ENCODE data around the gene FAM228B. TPM values are rescaled to one million over a fixed set of nuclear protein-coding genes. Genes with fewer than 3 reads are reported as not detected.
"Not testable (repeated sequence)": the region's sequence is repeated elsewhere in the genome, so short reads cannot be mapped to it uniquely, and the experiment has no call there.

Gene FAM228B
- total and polyA plus RNA-seq, 9 of the 15 experiments (the other 6 are each of a cell fraction or from before 2014, with no cell fraction given), result 1.1 to 3.7 (median 2.6) TPM

GRCh38 chr2:24093270-24093669 lies 30.0 kb upstream of the FAM228B start:
- CTCF ChIA-PET (ENCODE audit: low intra/inter-chr PET ratio); ATAC-seq; H3K4me2 ChIP-seq (ENCODE audit: insufficient read depth, low read length); H2AFZ ChIP-seq (ENCODE audit: low read depth, low read length); H3K4me3 ChIP-seq; DNase-seq (ENCODE audit: extremely low read depth in 1 of 4, low spot score in 3 of 4); H3K27ac ChIP-seq (ENCODE audit: extremely low read depth, low read depth, low read length); intact Hi-C loops (cut with micrococcal nuclease); H3K79me2 ChIP-seq (ENCODE audit: control insufficient read depth, insufficient read depth, low read length); FAIRE-seq; in situ Hi-C loops (cut with MboI); H3K4me1 ChIP-seq (replicated peaks in 1 of 2; ENCODE audit: control insufficient read depth in 2 of 2, insufficient read depth in 2 of 2, low read length in 2 of 2); H3K9me1 ChIP-seq (ENCODE audit: control insufficient read depth, insufficient read depth, low read length); H3K36me3 ChIP-seq (ENCODE audit: control insufficient read depth, insufficient read depth, low read length); H4K20me1 ChIP-seq (replicated peaks; ENCODE audit: control insufficient read depth, insufficient read depth, low read length); BruUV-seq (replicated peaks); H3K9me3 ChIP-seq (replicated peaks; ENCODE audit: control insufficient read depth, insufficient read depth, low read depth, low read length); POLR2A ChIA-PET; H3K9ac ChIP-seq (ENCODE audit: insufficient read depth in 1 of 2, low read depth in 2 of 2, low read length in 2 of 2); H3K27me3 ChIP-seq (ENCODE audit: control insufficient read depth in 2 of 2, insufficient read depth in 2 of 2, low read length in 2 of 2): not testable (repeated sequence)
- TF ChIP-seq BCOR (IDR thresholded peaks at IDR 0.05) (0 out of 2 replicates have a peak, but pooled peaks have one; percentile 27), ZNF146 (CRISPR knock-in tag; IDR thresholded peaks at IDR 0.05; ENCODE audit: unreplicated experiment) (peak; percentile 83)
- 74% methylated on average over 5 of the region's 5 CpGs for WGBS (ENCODE audit: insufficient coverage, low coverage, missing lambda C conversion rate)

GRCh38 chr2:24095171-24095677 lies 28.0 kb upstream of the FAM228B start:
- ATAC-seq; H3K4me1 ChIP-seq (replicated peaks in 1 of 2; ENCODE audit: control insufficient read depth in 2 of 2, insufficient read depth in 2 of 2, low read length in 2 of 2); H3K27me3 ChIP-seq (ENCODE audit: control insufficient read depth in 2 of 2, insufficient read depth in 2 of 2, low read length in 2 of 2); H3K36me3 ChIP-seq (ENCODE audit: control insufficient read depth, insufficient read depth, low read length); BruUV-seq (replicated peaks); H2AFZ ChIP-seq (ENCODE audit: low read depth, low read length); H3K9me3 ChIP-seq (replicated peaks; ENCODE audit: control insufficient read depth, insufficient read depth, low read depth, low read length); H3K4me2 ChIP-seq (ENCODE audit: insufficient read depth, low read length); H3K27ac ChIP-seq (ENCODE audit: extremely low read depth, low read depth, low read length); H3K4me3 ChIP-seq; intact Hi-C loops (cut with micrococcal nuclease); FAIRE-seq; H4K20me1 ChIP-seq (replicated peaks; ENCODE audit: control insufficient read depth, insufficient read depth, low read length); H3K9me1 ChIP-seq (ENCODE audit: control insufficient read depth, insufficient read depth, low read length); H3K9ac ChIP-seq (ENCODE audit: insufficient read depth in 1 of 2, low read depth in 2 of 2, low read length in 2 of 2); H3K79me2 ChIP-seq (ENCODE audit: control insufficient read depth, insufficient read depth, low read length); DNase-seq (ENCODE audit: extremely low read depth in 1 of 4, low spot score in 3 of 4); POLR2A ChIA-PET; in situ Hi-C loops (cut with MboI): not testable (repeated sequence)
- CTCF ChIA-PET (ENCODE audit: low intra/inter-chr PET ratio), result interaction anchor here (0.7 kb wide), 1 partner anchor 12 kb away, joined by 3 read pairs; no protein-coding TSS in a partner anchor
- WGBS (ENCODE audit: insufficient coverage, low coverage, missing lambda C conversion rate), result 42% methylated on average over 17 of the region's 17 CpGs
